Dendritic cell treated with granulocyte-macrophage colony-stimulating factor and Interleukin-4, amounts not matched to agents 40 ng/mL and 50 ng/mL, for 4 days (primary cell): ENCODE results near the gene FAM186B.
A peak's percentile ranks its signal among the peaks of the same experiment; 100 is the strongest.

Experiments used
- H3K27ac Mint-ChIP-seq: one replicate; pipeline ENCODE4 v1.8.0; 2022; ENCODE audit warnings: mild to moderate bottlenecking, mixed read lengths
- H3K27me3 Mint-ChIP-seq: one replicate; pipeline ENCODE4 v1.8.0; 2022; ENCODE audit warnings: mild to moderate bottlenecking, mixed read lengths
- H3K36me3 Mint-ChIP-seq: one replicate; pipeline ENCODE4 v1.8.0; 2022; ENCODE audit warnings: low read depth, mixed read lengths
- H3K4me1 Mint-ChIP-seq: one replicate; pipeline ENCODE4 v1.8.0; 2022; ENCODE audit warnings: low read depth, mixed read lengths
- H3K4me3 Mint-ChIP-seq: one replicate; pipeline ENCODE4 v1.8.0; 2022; ENCODE audit warnings: mild to moderate bottlenecking, moderate library complexity, mixed read lengths
- H3K9me3 Mint-ChIP-seq: one replicate; pipeline ENCODE4 v1.8.0; 2022; ENCODE audit warnings: mixed read lengths
- intact Hi-C: fragments of 100-400 bp; cut with micrococcal nuclease; formaldehyde crosslinking; loops from one replicate; pipeline ENCODE4 v1.15.0; 2022

FAM186B gene

GRCh38 chr12:49541140-49541861 is 64.1 kb downstream of the FAM186B start:
- no peaks in the 10 kb centered on the region for H3K9me3 Mint-ChIP-seq
- intact Hi-C loops: no loop called here
- no peak overlapping the region for H3K27ac Mint-ChIP-seq
- no peak overlapping the region for H3K4me3 Mint-ChIP-seq
- H3K4me1 Mint-ChIP-seq: peaks cover 34% of the 10 kb centered on the region
- H3K36me3 Mint-ChIP-seq: no peaks in the 10 kb centered on the region
- peaks cover 70% of the 10 kb centered on the region for H3K27me3 Mint-ChIP-seq

GRCh38 chr12:49540229-49541139 is 65.0 kb downstream of the FAM186B start:
- intact Hi-C loops: no loop called here
- Mint-ChIP-seq H3K36me3 (no peaks in the 10 kb centered on the region), H3K4me1 (peaks cover 42% of the 10 kb centered on the region), H3K27me3 (peaks cover 62% of the 10 kb centered on the region), H3K4me3 (peak overlapping the region; percentile 35), H3K9me3 (no peaks in the 10 kb centered on the region), H3K27ac (peak overlapping the region; percentile 17)

- Mint-ChIP-seq H3K27ac (peak overlapping the region; percentile 17), H3K4me1 (peaks cover 50% of the 10 kb centered on the region), H3K36me3 (no peaks in the 10 kb centered on the region), H3K27me3 (peaks cover 59% of the 10 kb centered on the region), H3K4me3 (peak overlapping the region; percentile 65), H3K9me3 (no peaks in the 10 kb centered on the region)
- intact Hi-C loops: no loop called here
Measured at GRCh38 chr12:49539406-49540228, 65.8 kb downstream of the FAM186B start.

- Mint-ChIP-seq H3K9me3 (no peaks in the 10 kb centered on the region), H3K27ac (peak within 1 kb of the TSS; percentile 32), H3K4me3 (peak within 1 kb of the TSS; percentile 80), H3K36me3 (no peaks in the 10 kb centered on the region), H3K27me3 (peaks cover 52% of the 10 kb centered on the region), H3K4me1 (peaks cover 52% of the 10 kb centered on the region)
- intact Hi-C loops: no loop called here
Measured at GRCh38 chr12:49538510-49539403, 66.7 kb downstream of the FAM186B start, which contains the start of gene KCNH3. Gene KCNH3 (plus strand): TSS chr12:49539030. CDS start chr12:49539417, 387 bp downstream.

- H3K27ac Mint-ChIP-seq: peak overlapping the region; percentile 32
- H3K27me3 Mint-ChIP-seq: peaks cover 43% of the 10 kb centered on the region
- H3K9me3 Mint-ChIP-seq: no peaks in the 10 kb centered on the region
- peak overlapping the region; percentile 80 for H3K4me3 Mint-ChIP-seq
- no peaks in the 10 kb centered on the region for H3K36me3 Mint-ChIP-seq
- peaks cover 52% of the 10 kb centered on the region for H3K4me1 Mint-ChIP-seq
- intact Hi-C loops: no loop called here
Measured at GRCh38 chr12:49537752-49538509, 67.5 kb downstream of the FAM186B start.
